DND-41 (cell line): ENCODE measurements around the gene ZCWPW1.

Experiments
- ATAC-seq: fragments of 200-7000 bp; cut with Tn5 transposase; 3 replicates; pipeline ENCODE4 v1.9.1; 2021; ENCODE audit warnings: low read depth; ENCODE audit not compliant: insufficient read depth
- DNase-seq: peaks from one replicate; pipeline ENCODE4 v3.0.0-alpha.2; 2020
- H2AFZ ChIP-seq: 2 replicates; pipeline ENCODE4 v1.6.0; 2012; ENCODE audit warnings: low read depth, low read length
- H3K27ac ChIP-seq: 2 replicates; pipeline ENCODE4 v1.5.1; 2012; ENCODE audit warnings: low read length, inconsistent platforms
- H3K27me3 ChIP-seq: fragments of 200-600 bp; sonication (generic); 2 replicates; pipeline ENCODE4 v1.6.0; 2012; ENCODE audit warnings: low read length, mild to moderate bottlenecking, inconsistent platforms; ENCODE audit not compliant: insufficient read depth, poor library complexity
- H3K36me3 ChIP-seq: 2 replicates; pipeline ENCODE4 v1.5.1; 2012; ENCODE audit warnings: low read length, inconsistent platforms; ENCODE audit not compliant: insufficient read depth
- H3K4me1 ChIP-seq: 2 replicates; pipeline ENCODE4 v1.5.1; 2012; ENCODE audit warnings: mild to moderate bottlenecking, low read length; ENCODE audit not compliant: insufficient read depth
- H3K4me2 ChIP-seq: 2 replicates; pipeline ENCODE4 v1.6.0; 2012; ENCODE audit warnings: mild to moderate bottlenecking, moderate library complexity, low read length, inconsistent platforms; ENCODE audit not compliant: insufficient read depth
- H3K4me3 ChIP-seq, 2 experiments: fragments of 200-600 bp in 1 of 2; shearing (Covaris generic) in 1 of 2; 2 replicates each; pipeline ENCODE4 v1.5.1; 2012 to 2016; ENCODE audit warnings: inconsistent platforms in 2 of 2, low read length in 2 of 2, mild to moderate bottlenecking in 2 of 2, low read depth in 1 of 2, moderate library complexity in 1 of 2
- H3K79me2 ChIP-seq: 2 replicates; pipeline ENCODE4 v1.6.0; 2012; ENCODE audit warnings: low read length, inconsistent platforms; ENCODE audit not compliant: insufficient read depth
- H3K9ac ChIP-seq: 2 replicates; pipeline ENCODE4 v1.6.0; 2012; ENCODE audit warnings: low read depth, mild to moderate bottlenecking, inconsistent platforms, low read length, moderate library complexity
- H3K9me3 ChIP-seq: 2 replicates; pipeline ENCODE4 v1.5.1; 2012; ENCODE audit warnings: low read length, moderate library complexity, mild to moderate bottlenecking, inconsistent platforms; ENCODE audit not compliant: insufficient read depth, severe bottlenecking
- H4K20me1 ChIP-seq: 2 replicates; pipeline ENCODE4 v1.6.0; 2012; ENCODE audit warnings: low read length; ENCODE audit not compliant: insufficient read depth
- EZH2 ChIP-seq: IDR thresholded peaks from 3 replicates; pipeline ENCODE4 v1.6.1; 2012; ENCODE audit warnings: borderline replicate concordance, low read depth, mild to moderate bottlenecking, moderate library complexity, low read length, inconsistent platforms; ENCODE audit not compliant: severe bottlenecking
- TF ChIP-seq, protein P1 (sequence below): IDR thresholded peaks from 2 replicates; pipeline ENCODE4 v1.5.1; 2012; ENCODE audit warnings: borderline replicate concordance, low read length, moderate library complexity, mild to moderate bottlenecking; ENCODE audit not compliant: poor library complexity, severe bottlenecking; ENCODE audit errors: extremely low read depth

Gene ZCWPW1

DNA sequence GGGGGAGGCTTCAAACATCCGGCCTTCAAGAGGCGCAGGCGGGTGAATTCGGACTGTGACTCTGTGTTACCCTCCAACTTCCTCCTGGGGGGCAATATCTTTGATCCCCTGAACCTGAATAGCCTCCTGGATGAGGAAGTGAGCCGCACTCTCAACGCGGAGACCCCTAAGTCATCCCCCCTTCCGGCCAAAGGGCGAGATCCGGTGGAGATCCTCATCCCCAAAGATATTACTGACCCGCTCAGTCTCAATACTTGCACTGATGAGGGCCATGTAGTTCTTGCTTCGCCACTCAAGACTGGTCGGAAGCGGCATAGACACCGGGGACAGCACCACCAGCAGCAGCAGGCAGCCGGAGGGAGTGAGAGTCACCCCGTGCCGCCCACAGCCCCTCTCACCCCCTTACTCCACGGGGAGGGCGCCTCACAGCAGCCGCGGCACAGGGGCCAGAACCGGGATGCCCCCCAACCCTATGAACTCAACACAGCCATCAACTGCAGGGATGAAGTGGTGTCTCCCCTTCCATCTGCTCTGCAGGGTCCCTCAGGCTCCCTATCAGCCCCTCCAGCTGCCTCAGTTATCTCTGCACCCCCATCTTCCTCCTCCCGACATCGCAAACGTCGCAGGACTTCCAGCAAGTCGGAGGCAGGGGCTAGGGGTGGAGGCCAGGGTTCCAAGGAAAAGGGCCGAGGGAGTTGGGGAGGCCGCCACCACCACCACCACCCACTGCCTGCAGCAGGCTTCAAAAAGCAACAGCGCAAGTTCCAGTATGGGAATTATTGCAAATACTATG lies 2.2 kb upstream of the ZCWPW1 start:
- Histone ChIP-seq H3K4me2 (peak overlapping the region; percentile 87), H3K4me1 (peaks cover 58% of the 10 kb centered on the region), H3K79me2 (peaks cover 60% of the 10 kb centered on the region), H3K27me3 (no peaks in the 10 kb centered on the region), H3K9me3 (no peaks in the 10 kb centered on the region), H3K9ac (peak overlapping the region; percentile 98), H4K20me1 (peaks cover 47% of the 10 kb centered on the region), H3K36me3 (peaks cover 54% of the 10 kb centered on the region), H3K27ac (peak overlapping the region; percentile 100), H2AFZ (no peak overlapping the region), H3K4me3 (peak overlapping the region; percentile 66; a peak in 3 of 4 replicates)
- no peak for ATAC-seq
- DNase-seq: no peak
- no peak for TF ChIP-seq EZH2
- TF ChIP-seq, protein P1, sequence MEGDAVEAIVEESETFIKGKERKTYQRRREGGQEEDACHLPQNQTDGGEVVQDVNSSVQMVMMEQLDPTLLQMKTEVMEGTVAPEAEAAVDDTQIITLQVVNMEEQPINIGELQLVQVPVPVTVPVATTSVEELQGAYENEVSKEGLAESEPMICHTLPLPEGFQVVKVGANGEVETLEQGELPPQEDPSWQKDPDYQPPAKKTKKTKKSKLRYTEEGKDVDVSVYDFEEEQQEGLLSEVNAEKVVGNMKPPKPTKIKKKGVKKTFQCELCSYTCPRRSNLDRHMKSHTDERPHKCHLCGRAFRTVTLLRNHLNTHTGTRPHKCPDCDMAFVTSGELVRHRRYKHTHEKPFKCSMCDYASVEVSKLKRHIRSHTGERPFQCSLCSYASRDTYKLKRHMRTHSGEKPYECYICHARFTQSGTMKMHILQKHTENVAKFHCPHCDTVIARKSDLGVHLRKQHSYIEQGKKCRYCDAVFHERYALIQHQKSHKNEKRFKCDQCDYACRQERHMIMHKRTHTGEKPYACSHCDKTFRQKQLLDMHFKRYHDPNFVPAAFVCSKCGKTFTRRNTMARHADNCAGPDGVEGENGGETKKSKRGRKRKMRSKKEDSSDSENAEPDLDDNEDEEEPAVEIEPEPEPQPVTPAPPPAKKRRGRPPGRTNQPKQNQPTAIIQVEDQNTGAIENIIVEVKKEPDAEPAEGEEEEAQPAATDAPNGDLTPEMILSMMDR: no peak

DNA sequence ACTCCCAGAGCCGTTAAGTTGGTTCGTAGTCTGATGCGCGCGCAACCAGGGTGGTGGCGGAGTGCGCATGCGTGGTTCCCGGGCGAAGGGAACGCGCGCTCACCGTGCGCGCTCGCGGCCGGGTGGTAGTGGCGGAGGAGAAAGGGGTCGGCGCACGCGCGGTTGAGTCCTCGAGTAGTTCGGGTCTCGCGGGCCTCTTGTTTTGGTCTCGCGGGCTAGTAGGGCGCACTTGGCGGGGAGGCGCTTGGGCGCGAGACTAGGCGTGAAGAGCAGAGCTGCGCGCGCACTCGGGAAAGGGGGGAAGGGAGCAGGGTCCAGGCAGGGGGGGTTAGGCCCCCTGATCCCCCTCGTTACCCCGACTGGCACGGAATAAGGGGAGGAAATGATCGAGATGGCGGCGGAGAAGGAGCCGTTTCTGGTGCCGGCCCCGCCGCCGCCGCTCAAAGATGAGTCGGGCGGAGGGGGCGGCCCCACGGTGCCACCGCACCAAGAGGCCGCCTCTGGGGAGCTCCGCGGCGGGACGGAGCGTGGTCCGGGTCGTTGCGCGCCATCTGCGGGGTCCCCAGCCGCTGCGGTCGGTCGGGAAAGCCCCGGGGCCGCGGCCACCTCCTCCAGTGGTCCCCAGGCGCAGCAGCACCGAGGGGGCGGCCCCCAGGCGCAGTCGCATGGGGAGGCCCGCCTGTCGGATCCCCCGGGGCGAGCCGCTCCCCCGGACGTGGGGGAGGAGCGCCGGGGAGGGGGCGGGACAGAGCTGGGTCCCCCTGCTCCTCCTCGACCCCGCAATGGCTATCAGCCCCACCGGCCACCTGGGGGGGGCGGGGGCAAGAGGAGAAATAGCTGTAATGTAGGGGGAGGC lies 1.4 kb upstream of the ZCWPW1 start, which contains the start of gene MEPCE:
Gene MEPCE (plus strand): TSS at position 195 of the 856 bp plus-strand sequence. CDS start 188 bp downstream, at position 383.
- Histone ChIP-seq H3K27me3 (no peaks in the 10 kb centered on the region), H4K20me1 (peaks cover 45% of the 10 kb centered on the region), H3K9me3 (no peaks in the 10 kb centered on the region), H2AFZ (peak within 1 kb of the TSS; percentile 80), H3K4me1 (peaks cover 53% of the 10 kb centered on the region), H3K4me3 (peak within 1 kb of the TSS; percentile 66 to 71; a peak in 3 of 4 replicates), H3K79me2 (peaks cover 52% of the 10 kb centered on the region), H3K36me3 (peaks cover 46% of the 10 kb centered on the region), H3K9ac (peak within 1 kb of the TSS; percentile 98), H3K4me2 (peak within 1 kb of the TSS; percentile 87), H3K27ac (peak within 1 kb of the TSS; percentile 100)
- TF ChIP-seq, protein P1: no peak
- TF ChIP-seq EZH2: no peak
- ATAC-seq (peak; percentile 64), DNase-seq (peak; percentile 99)

DNA sequence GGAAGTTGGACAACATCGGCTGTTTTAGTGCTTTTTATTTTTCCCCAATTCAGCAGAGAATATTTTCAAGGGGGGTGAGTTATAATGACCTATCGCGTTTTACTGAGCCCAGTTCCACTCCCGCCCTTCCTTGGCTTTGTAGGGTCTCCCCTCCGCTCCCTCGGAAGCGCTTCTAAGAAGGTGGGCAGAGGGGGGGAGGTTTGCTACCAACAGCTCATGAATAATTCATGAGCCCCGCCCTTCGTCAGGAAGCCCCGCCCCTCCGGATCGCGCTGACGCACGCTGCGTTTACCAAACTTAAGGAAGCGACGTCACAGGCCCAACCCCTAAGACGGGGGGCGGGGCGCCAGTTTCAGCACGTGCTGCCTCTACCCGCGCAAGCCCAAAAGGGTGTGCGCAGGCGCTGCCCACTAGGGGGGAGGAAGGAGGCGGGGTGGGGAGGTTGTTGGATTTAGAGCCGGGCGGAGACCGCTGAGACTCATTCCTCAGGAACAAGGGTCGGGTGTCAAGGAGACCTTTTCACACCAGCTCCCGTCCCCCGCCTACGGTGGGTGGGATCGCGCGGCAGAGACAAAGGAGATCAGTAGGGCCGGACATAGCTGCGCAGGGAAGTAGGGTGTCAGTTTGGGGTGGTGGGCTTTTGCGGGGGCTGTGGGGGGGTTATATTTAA lies 599 bp upstream of the ZCWPW1 start:
- Histone ChIP-seq H3K4me3 (peak overlapping the region; percentile 66 to 71; a peak in 3 of 4 replicates), H3K27ac (peak overlapping the region; percentile 100), H3K9ac (peak overlapping the region; percentile 98), H3K4me2 (peak overlapping the region; percentile 87), H3K79me2 (peaks cover 45% of the 10 kb centered on the region), H3K36me3 (peaks cover 38% of the 10 kb centered on the region), H4K20me1 (peaks cover 38% of the 10 kb centered on the region), H3K4me1 (peaks cover 45% of the 10 kb centered on the region), H3K27me3 (no peaks in the 10 kb centered on the region), H2AFZ (peak overlapping the region; percentile 80), H3K9me3 (no peaks in the 10 kb centered on the region)
- no peak for TF ChIP-seq EZH2
- TF ChIP-seq, protein P1: peak; percentile 28
- peak; percentile 100 for DNase-seq
- ATAC-seq: peak; percentile 62
